SK-N-SH treated with all-trans-retinoic acid at 6 μM for 48 hours (cell line): ENCODE measurements around the gene JAGN1.

Experiments
- ARNTL ChIP-seq: fragments of 450-650 bp; formaldehyde crosslinking; IDR thresholded peaks from 2 replicates; pipeline ENCODE4 v1.5.0; 2020; ENCODE audit warnings: low read depth, mild to moderate bottlenecking, moderate library complexity, borderline replicate concordance
- ISL1 ChIP-seq: fragments of 250-450 bp; sonication (Bioruptor Pico); IDR thresholded peaks from 2 replicates; pipeline ENCODE4 v2.1.2; 2022; ENCODE audit warnings: mild to moderate bottlenecking, moderate library complexity
- RARB ChIP-seq: fragments of 250-450 bp; sonication (Bioruptor Pico); IDR thresholded peaks from 2 replicates; pipeline ENCODE4 v1.8.0; 2021; ENCODE audit warnings: mild to moderate bottlenecking, moderate library complexity
- TCF4 ChIP-seq: fragments of 250-450 bp; sonication (Bioruptor Pico); IDR thresholded peaks from 2 replicates; pipeline ENCODE4 v1.8.0; 2021; ENCODE audit warnings: mild to moderate bottlenecking, moderate library complexity, borderline replicate concordance
- TOX ChIP-seq: fragments of 250-450 bp; sonication (Bioruptor Pico); IDR thresholded peaks from 2 replicates; pipeline ENCODE4 v1.8.0; 2021; ENCODE audit warnings: mild to moderate bottlenecking, moderate library complexity, borderline replicate concordance
- ZFP3 ChIP-seq: fragments of 250-450 bp; sonication (Bioruptor Pico); IDR thresholded peaks from 2 replicates; pipeline ENCODE4 v1.5.0; 2020; ENCODE audit warnings: mild to moderate bottlenecking, moderate library complexity
- ZNF565 ChIP-seq: fragments of 450-650 bp; formaldehyde crosslinking; conservative IDR thresholded peaks from 2 replicates; pipeline ENCODE4 v1.5.0; 2020; ENCODE audit warnings: low read depth, mild to moderate bottlenecking, moderate library complexity
- ZNF8 ChIP-seq: fragments of 450-650 bp; formaldehyde crosslinking; IDR thresholded peaks from 2 replicates; pipeline ENCODE4 v1.5.0; 2020; ENCODE audit warnings: mild to moderate bottlenecking, moderate library complexity

DNA sequence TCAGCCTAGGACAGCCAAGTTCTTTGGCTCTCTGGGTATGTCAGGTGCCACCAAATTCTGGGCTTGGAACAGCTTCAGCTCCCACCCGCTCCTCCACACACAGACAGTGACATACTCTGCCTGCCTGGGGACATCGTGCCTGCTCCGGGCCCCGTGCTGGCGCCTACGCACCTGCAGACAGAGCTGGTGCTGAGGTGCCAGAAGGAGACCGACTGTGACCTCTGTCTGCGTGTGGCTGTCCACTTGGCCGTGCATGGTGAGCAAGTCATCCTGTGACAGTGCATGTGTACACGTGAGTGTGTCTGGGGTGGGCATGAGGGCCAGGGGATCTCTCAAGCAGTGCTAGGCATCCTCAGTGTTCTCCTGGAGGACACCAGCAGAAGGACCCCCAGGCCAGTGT lies 27.4 kb downstream of the JAGN1 start:
- TF ChIP-seq ZFP3 (CRISPR knock-in tag) = no peak
- TF ChIP-seq ZNF8 (CRISPR knock-in tag) = no peak
- TF ChIP-seq RARB (CRISPR knock-in tag) = no peak
- TF ChIP-seq ISL1 (CRISPR knock-in tag) = no peak
- no peak for TF ChIP-seq TOX (CRISPR knock-in tag)
- no peak for TF ChIP-seq TCF4 (CRISPR knock-in tag)
- TF ChIP-seq ARNTL (CRISPR knock-in tag) = no peak
- TF ChIP-seq ZNF565 (CRISPR knock-in tag) = no peak
